Stimulated activated CD8-positive, alpha-beta memory T cell treated with anti-CD3 and anti-CD28 coated beads, Interleukin-15, amount 100 ng/mL, for 24 hours (primary cell): ENCODE measurements around the gene ARHGEF4.

ENCODE experiments used
- DNase-seq: peaks from one replicate; pipeline ENCODE4 v3.0.0-alpha.2; 2020; ENCODE audit warnings: low read depth

The ARHGEF4 gene

DNA sequence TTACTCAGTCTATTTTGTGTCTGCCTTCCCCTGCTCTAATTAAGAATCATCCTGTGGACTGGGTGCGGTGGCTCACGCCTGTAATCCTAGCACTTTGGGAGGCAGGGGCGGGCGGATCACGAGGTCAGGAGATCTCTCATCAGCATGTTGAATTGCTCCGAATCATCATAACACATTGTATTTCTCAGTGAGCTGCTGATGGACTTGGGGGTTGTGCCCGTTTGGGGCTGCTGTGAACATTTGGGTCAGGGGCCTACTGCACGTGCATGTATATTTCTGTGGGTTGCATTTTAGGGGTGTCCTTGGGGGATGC is 84.4 kb downstream of the ARHGEF4 start:
- DNase-seq: no peak

GRCh38 chr2:130922417-130922816 is 85.7 kb downstream of the ARHGEF4 start:
- DNase-seq: no peak

GRCh38 chr2:130928385-130928784 is 91.7 kb downstream of the ARHGEF4 start:
- DNase-seq: no peak

GRCh38 chr2:130930740-130931659 is 94.3 kb downstream of the ARHGEF4 start:
- DNase-seq: no peak

DNA sequence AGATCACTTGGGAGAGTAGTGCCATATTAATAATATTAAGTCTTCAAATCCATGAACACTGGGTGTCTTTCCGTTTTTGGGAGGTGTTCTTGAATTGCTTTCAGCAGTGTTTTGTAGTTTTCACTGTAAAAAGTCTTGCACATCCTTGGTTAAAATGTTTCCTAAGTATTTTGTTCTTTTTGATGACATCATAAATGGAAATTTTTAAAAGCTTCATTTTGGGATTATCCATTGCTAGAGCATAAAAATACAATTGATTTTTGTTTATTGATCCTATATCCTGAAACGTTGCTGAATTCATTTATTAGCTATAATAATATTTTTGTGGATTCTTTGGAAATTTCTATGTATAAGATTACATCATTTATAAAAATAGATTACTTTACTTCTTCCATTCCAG is 96.8 kb downstream of the ARHGEF4 start:
- no peak for DNase-seq

- no peak for DNase-seq
Measured at GRCh38 chr2:130936451-130936850, 99.7 kb downstream of the ARHGEF4 start.

DNA sequence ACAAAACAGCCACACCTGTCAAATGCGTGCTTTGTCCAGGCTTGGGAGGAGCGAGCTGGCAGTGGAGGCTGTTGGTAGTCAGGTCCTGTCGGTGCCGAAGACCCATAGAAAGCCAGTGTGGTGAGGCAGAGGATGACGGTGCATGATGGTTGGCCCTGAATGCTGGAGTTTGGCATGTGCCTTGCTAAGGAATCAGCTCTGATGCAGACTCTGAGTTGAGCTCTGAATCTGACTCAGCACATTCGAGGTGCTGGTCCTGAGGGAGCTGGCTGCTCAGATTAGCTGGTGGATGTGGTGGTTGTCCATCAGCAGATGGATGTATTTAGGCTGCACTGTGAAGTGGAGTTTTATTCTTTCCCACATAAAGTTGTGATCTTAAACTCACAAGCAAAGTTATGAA is 111.3 kb downstream of the ARHGEF4 start:
- no peak for DNase-seq

DNA sequence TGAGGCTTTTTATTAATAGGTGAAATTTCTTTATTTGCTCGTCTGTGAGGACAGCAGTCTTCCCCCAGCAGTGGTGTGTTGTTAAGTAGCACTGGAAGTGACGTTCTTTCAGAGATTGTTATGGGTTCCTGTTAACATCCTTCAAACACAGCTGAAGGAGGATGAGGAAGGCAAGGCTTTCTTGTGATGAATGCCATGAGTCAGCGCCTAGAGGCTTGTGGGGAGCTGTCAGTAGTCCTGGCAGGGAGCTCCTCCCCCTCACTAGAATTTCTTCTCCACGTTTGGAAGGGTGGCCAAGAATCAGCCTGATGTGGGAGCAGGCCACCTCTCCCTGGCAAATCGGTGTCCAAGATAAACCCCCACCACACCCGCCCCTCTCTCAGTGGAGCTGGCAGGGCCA is 113.2 kb downstream of the ARHGEF4 start:
- DNase-seq: no peak

GRCh38 chr2:130951018-130951417 is 114.3 kb downstream of the ARHGEF4 start:
- DNase-seq: no peak

GRCh38 chr2:130954873-130955272 is 118.2 kb downstream of the ARHGEF4 start:
- no peak for DNase-seq

GRCh38 chr2:130957915-130958314 is 121.2 kb downstream of the ARHGEF4 start:
- no peak for DNase-seq

DNA sequence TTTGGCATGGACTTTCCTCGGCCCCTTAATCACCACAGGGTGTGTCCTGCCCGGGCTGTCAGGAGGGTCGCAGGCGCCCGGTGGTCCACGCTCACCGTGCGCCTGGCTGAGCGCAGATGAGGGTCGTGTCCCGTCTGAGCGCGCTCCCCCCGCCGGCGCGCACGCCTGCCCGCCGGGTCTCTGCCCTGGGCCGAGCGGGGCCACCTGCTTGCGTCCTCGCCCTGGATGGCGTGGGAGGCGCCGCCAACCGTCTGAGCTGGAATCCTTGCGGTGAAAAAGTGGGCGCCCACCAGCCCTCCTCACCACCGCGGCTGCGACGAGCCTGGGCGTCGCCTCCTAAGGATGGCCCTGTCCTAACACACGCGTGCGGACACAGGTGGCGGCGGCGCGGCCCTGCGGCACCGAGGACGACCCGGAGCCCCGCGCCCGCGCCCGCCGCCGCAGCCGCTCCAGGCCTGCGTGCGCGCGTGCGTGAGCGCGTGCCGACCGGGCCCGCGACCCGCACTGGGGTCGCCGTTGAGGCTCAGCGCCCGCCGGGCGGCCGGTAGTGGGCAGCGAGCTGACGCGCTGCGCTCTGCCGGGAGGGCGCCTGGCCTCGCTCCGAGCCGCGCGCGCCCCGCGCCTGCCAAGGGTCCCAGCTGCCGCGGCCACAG is 126.6 kb downstream of the ARHGEF4 start:
- no peak for DNase-seq

GRCh38 chr2:130963849-130964793 is 127.4 kb downstream of the ARHGEF4 start:
- DNase-seq: no peak

DNA sequence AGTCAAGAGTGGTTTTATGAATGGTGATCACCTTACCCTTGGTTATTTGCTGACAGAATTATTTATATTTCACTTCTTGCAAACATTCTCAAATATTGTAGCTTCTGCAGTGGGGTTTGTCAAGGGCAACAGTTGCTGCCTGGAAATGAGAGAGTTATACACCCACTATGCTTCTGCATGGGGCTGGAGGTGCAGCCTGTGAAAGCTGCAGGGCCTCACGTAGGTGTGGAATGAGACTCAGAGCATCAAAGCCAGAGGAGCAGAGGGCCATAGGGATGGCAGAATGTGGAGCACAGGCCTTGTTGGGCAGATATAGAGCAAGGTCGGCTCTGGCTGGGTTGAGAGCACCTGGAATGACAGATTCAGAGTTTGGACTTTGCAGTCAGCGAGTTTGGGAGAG is 128.2 kb downstream of the ARHGEF4 start:
- no peak for DNase-seq

GRCh38 chr2:130966149-130966774 is 129.5 kb downstream of the ARHGEF4 start:
- no peak for DNase-seq

GRCh38 chr2:130966775-130967490 is 130.2 kb downstream of the ARHGEF4 start:
- DNase-seq: no peak

DNA sequence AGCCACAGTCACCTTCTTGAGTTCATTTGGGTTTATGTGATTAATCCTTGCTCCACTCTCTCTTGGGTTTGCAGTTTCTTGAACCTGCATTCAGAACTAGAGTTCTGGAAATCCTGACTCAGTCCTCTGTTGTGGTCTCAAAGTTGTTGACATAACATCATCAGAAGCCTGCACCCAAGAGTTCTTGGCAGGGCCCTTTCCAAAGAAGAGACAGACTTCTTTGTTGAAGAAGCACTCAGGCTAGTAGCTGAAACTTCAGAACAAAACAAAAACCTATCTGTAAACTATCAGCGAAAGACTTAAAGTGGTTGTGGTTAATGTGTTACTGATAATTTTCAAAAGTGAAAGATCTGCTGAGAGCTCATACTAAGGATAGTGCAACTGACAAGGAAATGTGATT is 135.7 kb downstream of the ARHGEF4 start:
- DNase-seq: no peak

- DNase-seq: no peak
Measured at GRCh38 chr2:130975729-130976128, 139.0 kb downstream of the ARHGEF4 start.

- no peak for DNase-seq
Measured at GRCh38 chr2:130976591-130977237, 140.0 kb downstream of the ARHGEF4 start.

- DNase-seq: no peak
Measured at GRCh38 chr2:130977461-130978050, 140.8 kb downstream of the ARHGEF4 start.
